Ovary (tissue), 3 donors: ENCODE results near the gene CCNT1.

ENCODE experiments used
- CTCF ChIP-seq, 3 donors: fragments of 450-650 bp in 2 of 3; fragments of 200-600 bp in 1 of 3; IDR thresholded peaks; one replicate each; pipeline versions ENCODE4 v1.5.1 to v1.8.0; 2016 to 2022; ENCODE audit warnings: antibody characterized with exemption in 3 of 3, mild to moderate bottlenecking in 1 of 3
- EP300 ChIP-seq: sonication (generic); formaldehyde crosslinking; IDR thresholded peaks from one replicate; pipeline ENCODE4 v1.6.1; 2017; ENCODE audit warnings: antibody characterized with exemption
- POLR2A ChIP-seq: fragments of 450-650 bp; IDR thresholded peaks from one replicate; pipeline ENCODE4 v1.6.1; 2017; ENCODE audit warnings: antibody characterized with exemption, mild to moderate bottlenecking, moderate library complexity
- donor health status: DM: no; HTN: no; CAD: no.

GRCh38 chr12:48736456-48736855, 19.9 kb upstream of the CCNT1 start:
- no peak for TF ChIP-seq POLR2A
- no peak for TF ChIP-seq CTCF (IDR thresholded peaks at IDR 0.05)
- no peak for TF ChIP-seq EP300
